Measurements from ENCODE around the gene CHST15.
"Not testable (repeated sequence)": the region's sequence is repeated elsewhere in the genome, so short reads cannot be mapped to it uniquely, and the experiment has no call there.

CHST15 gene

DNA sequence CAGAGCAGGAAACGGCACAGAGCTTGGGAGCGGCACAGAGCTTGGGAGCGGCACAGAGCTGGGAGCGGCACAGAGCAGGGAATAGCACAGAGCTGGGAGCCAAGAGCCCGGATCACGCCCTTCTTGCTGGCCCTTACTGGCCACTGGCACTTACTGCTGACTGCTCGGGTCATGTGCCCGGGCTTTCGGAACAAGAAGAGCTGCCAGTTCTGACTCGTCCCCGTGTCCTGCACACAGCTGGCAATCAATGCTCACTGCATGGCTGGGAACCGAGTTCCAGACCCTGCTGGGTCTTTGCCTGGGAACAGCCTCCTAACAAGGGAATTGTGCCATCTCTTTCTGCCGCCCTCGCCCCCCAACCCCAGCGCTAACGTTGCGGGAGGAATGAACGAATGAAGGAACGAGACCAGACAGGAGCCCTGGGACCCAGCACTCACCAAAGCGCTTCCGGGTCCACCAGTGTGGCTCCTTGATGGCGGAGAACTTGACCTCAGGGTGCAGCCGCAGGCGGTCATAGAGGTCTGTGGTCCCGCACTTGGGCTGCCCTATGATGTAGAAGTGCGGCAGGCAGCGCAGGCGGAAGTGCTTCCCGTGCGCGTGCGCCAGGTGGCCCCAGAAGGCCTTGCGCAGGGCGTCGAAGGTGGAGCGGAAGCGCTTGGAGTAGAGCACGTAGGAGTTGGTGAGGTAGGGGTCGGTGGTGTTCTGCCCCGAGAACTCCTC, 49.1 kb downstream of the CHST15 start:
- DNase-seq (ENCODE audit: low spot score) = no peak

- DNase-seq (ENCODE audit: low spot score) = no peak
Measured at GRCh38 chr10:124043310-124044142, 49.9 kb downstream of the CHST15 start.

DNA sequence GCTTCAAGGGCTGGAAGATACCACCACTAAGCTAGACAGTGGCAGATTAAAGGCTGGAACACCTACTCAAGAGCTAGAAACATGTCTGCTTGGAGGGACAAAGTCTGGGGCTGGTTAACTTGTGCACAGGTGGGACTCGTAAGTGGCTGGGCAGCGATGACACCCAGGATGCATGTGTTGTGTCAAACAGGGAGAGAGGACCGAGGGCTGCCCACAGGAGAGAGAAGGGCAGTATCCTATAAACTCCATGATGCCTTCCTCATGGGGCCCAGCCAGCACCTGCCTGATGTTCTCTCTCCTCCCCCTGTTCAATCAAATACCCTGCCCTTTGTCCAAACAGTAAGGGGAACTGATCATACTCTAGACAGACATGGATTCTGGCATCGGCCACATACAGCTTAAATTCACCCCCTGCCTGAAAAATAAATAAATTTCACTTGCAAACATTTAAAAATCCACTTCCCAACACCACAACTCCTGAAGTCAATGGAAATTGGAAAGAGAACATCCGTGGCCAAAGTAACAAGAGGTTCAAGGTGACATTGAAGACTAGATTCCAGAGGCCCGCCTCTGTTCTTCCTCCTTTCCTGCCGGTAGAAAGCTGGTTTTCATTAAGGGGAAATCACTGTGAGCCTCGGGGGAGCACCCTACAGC, 50.6 kb downstream of the CHST15 start:
- no peak for DNase-seq (ENCODE audit: low spot score)

DNA sequence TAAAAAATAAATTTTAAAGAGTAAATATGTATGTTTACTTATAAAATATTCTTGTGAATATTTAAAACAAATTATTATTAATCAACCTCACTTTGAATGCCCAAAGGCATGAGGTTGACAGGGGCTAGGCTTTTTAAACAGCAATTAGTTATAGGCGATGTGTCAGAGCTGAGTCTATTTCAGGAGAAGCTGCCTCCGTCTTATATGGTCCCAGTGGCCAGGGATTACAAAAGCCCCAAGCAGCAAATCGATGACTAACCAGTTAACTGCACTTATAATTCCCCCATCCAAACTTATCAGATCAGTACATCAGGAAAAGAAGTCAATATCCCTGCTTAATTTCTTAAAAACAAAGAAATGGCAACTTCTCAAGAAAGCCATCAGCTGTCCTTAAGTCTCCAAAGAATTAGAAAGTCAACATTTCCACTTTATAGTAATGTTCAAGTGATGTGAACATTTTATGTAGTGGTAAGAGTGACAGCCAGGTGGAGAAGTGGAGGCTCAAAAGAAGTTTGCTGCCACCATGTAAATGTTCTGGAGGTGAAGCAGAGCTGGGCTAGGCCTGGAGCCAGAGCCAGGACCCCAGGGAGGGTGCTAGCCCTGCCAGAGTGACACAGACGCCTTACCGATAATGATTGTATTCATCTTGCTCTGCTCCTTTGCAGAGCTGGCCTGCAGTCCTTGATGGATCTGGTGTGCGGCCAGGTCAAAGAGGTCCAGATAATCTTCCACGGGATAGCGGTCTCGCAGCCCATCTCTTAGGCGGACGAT, 51.5 kb downstream of the CHST15 start:
- no peak for DNase-seq (ENCODE audit: low spot score)

DNA sequence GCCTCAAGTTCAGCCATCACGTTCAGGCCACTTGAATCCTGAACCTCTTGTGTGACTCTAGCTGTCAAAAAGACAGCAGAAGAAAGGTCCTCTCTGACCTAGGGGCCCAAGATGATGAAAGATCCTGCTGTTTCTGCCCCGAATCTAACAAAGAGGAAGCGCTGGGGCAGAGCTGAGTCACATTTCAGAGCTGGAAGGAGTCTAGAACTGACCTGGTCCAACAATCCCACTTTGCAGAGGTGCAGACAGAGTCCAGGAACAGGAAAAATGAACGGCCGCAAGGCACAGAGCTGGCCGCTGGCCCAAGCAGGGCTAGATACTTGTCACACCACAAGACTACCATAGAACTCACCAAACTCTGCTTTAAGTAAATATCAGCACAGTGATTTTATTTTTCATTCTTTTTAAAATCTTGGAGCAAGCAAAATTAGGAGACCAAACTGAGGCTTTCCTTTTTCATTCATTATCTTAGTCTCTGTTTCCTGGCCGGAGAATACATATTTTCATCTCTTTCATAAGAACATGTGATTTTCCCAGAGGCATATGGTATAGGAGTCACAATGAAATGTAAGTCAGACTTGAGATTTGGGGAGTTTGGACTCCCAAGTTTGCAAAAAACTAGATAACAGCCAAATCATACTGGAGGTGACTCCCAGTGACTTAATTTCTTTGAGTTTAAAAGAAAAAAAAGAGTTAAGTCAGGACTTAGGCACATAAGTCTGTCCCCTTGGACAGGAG, 52.8 kb downstream of the CHST15 start:
- DNase-seq (ENCODE audit: low spot score) = no peak

DNA sequence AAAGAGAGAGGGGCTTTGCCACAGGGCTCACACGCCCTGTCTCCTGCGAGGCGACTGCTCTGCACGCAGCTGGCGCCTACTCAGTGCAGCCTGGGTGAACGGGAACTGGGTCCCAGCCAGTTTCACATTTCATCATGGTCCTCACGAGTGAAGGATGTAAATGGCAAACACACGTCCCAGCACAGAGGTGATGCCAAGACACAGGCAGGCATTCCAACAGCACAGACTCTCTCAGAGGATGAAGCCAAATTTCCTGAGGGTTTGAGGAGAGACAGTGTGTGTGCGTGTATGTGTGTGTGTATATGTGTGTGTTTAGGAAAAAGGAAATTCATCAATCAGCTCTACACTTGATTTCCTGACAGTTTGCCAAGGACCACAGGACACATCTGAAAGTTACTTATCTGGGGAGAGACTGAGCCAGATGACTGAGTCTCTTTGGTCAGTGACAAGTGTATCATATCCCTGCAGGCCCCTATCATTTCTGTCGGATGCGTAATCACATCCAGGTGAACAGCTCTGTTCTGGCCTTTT, 53.9 kb downstream of the CHST15 start:
- DNase-seq (ENCODE audit: low spot score) = no peak

DNA sequence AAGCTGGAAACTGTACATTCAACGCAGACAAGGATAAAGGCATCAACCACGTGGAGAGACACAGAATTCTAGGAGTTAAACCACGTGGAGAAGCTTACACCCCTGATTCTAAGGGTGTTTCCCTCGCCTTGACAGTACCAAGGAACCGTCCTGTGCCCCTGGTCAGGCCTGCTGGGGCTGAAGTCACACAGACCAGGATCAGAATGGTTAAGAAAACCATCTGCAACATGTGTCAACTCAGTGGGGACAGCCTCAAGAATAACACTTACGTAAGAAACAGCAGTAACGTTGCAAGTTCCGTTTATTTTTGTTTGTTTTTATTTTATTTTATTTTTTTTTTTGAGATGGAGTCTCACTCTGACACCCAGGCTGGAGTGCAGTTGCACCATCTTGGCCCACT, 55.6 kb downstream of the CHST15 start:
- no peak for DNase-seq (ENCODE audit: low spot score)

DNA sequence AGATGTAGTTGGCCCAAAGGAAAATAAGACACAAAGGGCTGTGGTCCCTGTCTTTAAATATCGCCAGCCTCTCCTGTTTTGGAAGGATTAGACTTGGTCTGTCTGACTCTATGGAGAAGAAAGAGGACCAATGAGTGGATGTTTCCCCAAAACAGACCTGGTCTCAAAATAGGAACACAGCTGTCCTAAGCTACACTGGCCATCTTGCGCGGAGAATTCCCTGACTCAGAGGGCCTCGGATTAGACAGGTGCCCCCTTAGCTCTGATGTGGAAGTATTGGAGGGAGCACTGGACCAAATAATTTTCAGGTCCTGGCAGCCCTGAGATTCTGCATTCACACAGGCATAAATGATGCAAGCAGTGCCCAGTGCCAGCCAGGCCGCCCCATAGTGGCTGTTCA, 56.1 kb downstream of the CHST15 start:
- DNase-seq (ENCODE audit: low spot score) = no peak

GRCh38 chr10:124036746-124037145, 56.7 kb downstream of the CHST15 start:
- no peak for DNase-seq (ENCODE audit: low spot score)

- DNase-seq (ENCODE audit: low spot score) = no peak
Measured at GRCh38 chr10:124035928-124036558, 57.4 kb downstream of the CHST15 start.

- DNase-seq (ENCODE audit: low spot score) = no peak
Measured at GRCh38 chr10:124035306-124035927, 58.0 kb downstream of the CHST15 start.

GRCh38 chr10:124034576-124035305, 58.7 kb downstream of the CHST15 start:
- DNase-seq (ENCODE audit: low spot score) = not testable (repeated sequence)

DNA sequence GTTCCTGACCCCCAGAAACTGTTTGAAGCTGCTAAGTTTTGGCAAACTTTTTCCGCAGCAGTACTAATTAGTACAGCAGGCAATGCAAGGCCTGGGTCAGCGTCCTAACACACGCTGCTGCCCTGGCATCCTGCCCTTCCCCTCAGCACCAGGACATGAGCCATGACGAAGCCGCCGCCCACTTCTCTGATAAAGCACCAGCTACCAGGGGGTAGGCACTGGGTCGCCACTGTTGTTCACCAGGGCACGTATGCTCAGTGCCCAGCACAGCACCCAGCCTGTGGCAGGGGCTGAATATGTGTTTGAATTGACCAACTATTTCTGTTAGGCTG, 59.5 kb downstream of the CHST15 start:
- no peak for DNase-seq (ENCODE audit: low spot score)

DNA sequence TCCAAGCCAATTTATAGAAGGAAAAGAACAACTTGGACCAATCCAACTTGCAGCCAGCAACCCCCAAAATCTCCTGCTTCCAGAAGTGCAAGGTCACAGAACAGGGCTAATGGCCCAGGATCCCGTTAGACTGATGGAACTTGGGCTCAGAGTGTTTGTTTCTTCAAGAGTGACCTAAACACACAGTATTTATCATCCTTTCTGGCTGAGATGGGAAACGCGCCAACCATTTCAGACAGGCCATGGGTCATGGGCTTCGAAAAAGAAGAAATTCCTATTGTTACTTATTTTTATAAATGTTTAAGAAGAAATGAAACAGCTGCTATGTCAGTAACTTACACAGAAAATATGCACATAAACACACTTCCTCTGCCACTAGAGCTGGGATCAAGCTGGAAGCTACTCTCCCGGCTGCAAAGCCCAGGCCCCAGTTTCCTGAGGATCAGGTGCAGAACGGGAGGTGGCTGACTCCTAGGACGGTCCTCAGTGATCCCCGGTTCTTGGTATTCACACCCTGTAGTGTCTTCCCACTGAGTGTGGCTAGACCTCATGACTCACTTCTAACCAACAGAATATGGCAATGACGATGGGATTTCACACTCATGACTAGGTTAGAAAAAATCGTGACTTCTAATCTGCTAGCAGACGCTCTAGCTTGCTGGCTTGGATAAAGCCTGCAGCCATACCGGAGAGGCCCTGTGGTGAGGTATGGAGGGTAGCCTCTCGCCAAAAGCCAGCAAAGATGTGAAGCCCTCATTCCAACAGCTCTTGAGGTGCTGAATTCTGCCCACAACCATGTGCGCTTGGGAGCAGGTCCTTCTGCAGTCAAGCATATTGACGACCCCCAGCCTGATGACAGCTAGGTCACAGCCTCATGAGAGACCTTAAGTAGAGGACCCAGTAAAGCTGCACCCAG, 60.2 kb downstream of the CHST15 start:
- no peak for DNase-seq (ENCODE audit: low spot score)

- DNase-seq (ENCODE audit: low spot score) = no peak
Measured at GRCh38 chr10:124032087-124032935, 61.1 kb downstream of the CHST15 start.

DNA sequence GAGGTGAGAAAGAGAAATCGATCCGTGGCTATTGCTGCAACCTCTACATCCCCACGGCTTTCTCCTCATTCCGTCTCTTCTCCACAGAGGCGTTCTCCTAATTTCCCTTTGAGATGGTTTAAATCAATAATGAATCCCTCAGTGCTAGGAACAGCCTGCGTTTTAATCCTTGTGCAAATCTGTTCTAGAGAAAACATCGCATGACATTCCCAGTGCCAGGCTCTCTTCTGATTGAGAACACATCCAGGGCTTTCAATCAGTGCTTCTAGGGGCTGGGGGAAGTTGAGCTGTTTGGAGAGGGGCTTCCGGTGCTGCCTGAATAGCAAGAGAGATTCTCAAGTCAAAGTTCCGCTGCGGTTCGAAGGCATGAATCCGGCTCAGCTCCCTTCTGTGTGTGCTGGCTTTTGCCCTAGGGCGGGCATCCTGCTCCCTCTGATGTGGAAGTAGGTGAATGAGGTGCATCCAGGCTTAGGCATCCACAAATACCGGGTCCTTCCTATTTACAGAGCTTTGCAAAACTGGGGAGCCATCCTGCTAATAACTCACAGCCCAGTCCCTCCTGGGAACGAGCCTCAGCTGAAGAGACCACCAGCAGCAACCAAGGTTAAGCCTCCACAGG, 62.8 kb downstream of the CHST15 start:
- no peak for DNase-seq (ENCODE audit: low spot score)

DNA sequence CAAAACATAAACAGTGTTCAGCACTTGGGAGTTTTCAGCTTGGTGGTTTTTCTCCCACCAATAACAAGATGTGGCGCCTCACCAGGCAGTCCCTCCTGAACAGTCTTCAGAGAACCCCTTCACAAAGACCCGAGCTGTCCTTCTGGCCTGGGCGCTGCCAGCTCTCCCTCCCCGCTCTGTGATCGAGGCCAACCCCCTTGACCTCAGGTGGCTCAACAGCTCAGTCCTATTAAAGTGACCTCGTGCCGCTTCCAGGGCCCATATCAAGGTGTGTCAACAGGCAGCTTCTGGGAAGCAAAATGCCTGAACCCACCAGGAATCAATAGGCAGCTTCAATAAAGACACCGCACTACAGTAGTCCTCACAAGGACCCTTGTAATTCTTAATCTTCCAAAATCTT, 63.3 kb downstream of the CHST15 start:
- DNase-seq (ENCODE audit: low spot score) = no peak
